NT2/D1 (cell line): ENCODE data around the gene GRM5.

Experiments
- SUZ12 ChIP-seq: IDR thresholded peaks from 2 replicates; pipeline ENCODE4 v1.6.1; 2011; ENCODE audit not compliant: insufficient read length, insufficient read depth; ENCODE audit errors: extremely low read depth
- YY1 ChIP-seq: IDR thresholded peaks from 2 replicates; pipeline ENCODE4 v1.6.1; 2011; ENCODE audit not compliant: insufficient read length, insufficient read depth
- ZNF274 ChIP-seq: IDR thresholded peaks from 2 replicates; pipeline ENCODE4 v1.6.1; 2011; ENCODE audit warnings: mild to moderate bottlenecking, low read depth, low read length

DNA sequence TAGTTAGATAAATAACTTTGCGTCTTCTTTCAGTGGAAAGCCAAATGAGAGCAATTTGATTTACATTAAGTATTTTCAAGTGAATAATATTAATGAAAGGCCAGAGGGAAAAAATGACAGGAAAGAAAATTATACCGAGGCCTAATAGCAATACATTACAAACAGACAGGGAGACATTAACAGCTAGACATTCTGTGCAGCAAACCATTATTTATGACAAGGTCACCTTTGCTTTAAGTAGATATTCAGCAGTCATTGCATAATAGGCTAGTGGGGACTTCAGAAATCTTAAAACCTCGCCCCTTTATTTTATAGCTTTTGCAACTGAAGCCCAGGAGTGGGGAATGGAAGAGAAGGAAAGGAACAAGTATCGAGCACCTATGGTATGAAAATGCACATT lies 321.6 kb downstream of the GRM5 start:
- no peak for TF ChIP-seq YY1
- no peak for TF ChIP-seq SUZ12
- no peak for TF ChIP-seq ZNF274
